ENCODE measurements around the gene PHF21A.

The PHF21A gene

GRCh38 chr11:45897556-45897955 lies 223.7 kb downstream of the PHF21A start:
- Histone ChIP-seq H3K9me3 (ENCODE audit: control insufficient read depth in 1 of 2, low read length in 2 of 2) (no peaks in the 10 kb centered on the region), H3K27ac (ENCODE audit: low read length) (no peak overlapping the region), H3K36me3 (ENCODE audit: control insufficient read depth in 1 of 2, insufficient read depth in 2 of 2, low read length in 2 of 2) (peaks cover 0 to 6% of the 10 kb centered on the region in 2 donors), H3K27me3 (ENCODE audit: low read depth, low read length) (peaks cover 18% of the 10 kb centered on the region), H3K4me3 (ENCODE audit: low read depth in 1 of 2, low read length in 2 of 2) (no peak overlapping the region), H3K4me1 (ENCODE audit: control insufficient read depth in 1 of 2, insufficient read depth in 2 of 2, low read length in 2 of 2) (peaks cover 3 to 21% of the 10 kb centered on the region in 2 donors)

GRCh38 chr11:45896422-45896984 lies 224.8 kb downstream of the PHF21A start:
- Histone ChIP-seq H3K36me3 (ENCODE audit: control insufficient read depth in 1 of 2, insufficient read depth in 2 of 2, low read length in 2 of 2) (no peaks in the 10 kb centered on the region), H3K27ac (ENCODE audit: low read length) (no peak overlapping the region), H3K4me1 (ENCODE audit: control insufficient read depth in 1 of 2, insufficient read depth in 2 of 2, low read length in 2 of 2) (peaks cover 3 to 18% of the 10 kb centered on the region in 2 donors), H3K27me3 (ENCODE audit: low read depth, low read length) (peaks cover 18% of the 10 kb centered on the region), H3K4me3 (ENCODE audit: low read depth in 1 of 2, low read length in 2 of 2) (no peak overlapping the region), H3K9me3 (ENCODE audit: control insufficient read depth in 1 of 2, low read length in 2 of 2) (no peaks in the 10 kb centered on the region)

GRCh38 chr11:45895553-45896259 lies 225.5 kb downstream of the PHF21A start:
- Histone ChIP-seq H3K36me3 (ENCODE audit: control insufficient read depth in 1 of 2, insufficient read depth in 2 of 2, low read length in 2 of 2) (no peaks in the 10 kb centered on the region), H3K9me3 (ENCODE audit: control insufficient read depth in 1 of 2, low read length in 2 of 2) (no peaks in the 10 kb centered on the region), H3K4me1 (ENCODE audit: control insufficient read depth in 1 of 2, insufficient read depth in 2 of 2, low read length in 2 of 2) (peaks cover 3 to 10% of the 10 kb centered on the region in 2 donors), H3K27me3 (ENCODE audit: low read depth, low read length) (peaks cover 18% of the 10 kb centered on the region), H3K4me3 (ENCODE audit: low read depth in 1 of 2, low read length in 2 of 2) (no peak overlapping the region), H3K27ac (ENCODE audit: low read length) (no peak overlapping the region)

GRCh38 chr11:45894555-45895247 lies 226.6 kb downstream of the PHF21A start:
- H3K27me3 ChIP-seq (ENCODE audit: low read depth, low read length): peaks cover 18% of the 10 kb centered on the region
- H3K36me3 ChIP-seq (ENCODE audit: control insufficient read depth in 1 of 2, insufficient read depth in 2 of 2, low read length in 2 of 2): no peaks in the 10 kb centered on the region
- no peaks in the 10 kb centered on the region for H3K9me3 ChIP-seq (ENCODE audit: control insufficient read depth in 1 of 2, low read length in 2 of 2)
- H3K27ac ChIP-seq (ENCODE audit: low read length): no peak overlapping the region
- peaks cover 3 to 6% of the 10 kb centered on the region in 2 donors for H3K4me1 ChIP-seq (ENCODE audit: control insufficient read depth in 1 of 2, insufficient read depth in 2 of 2, low read length in 2 of 2)
- H3K4me3 ChIP-seq (ENCODE audit: low read depth in 1 of 2, low read length in 2 of 2): no peak overlapping the region

- no peak overlapping the region for H3K27ac ChIP-seq (ENCODE audit: low read length)
- H3K27me3 ChIP-seq (ENCODE audit: low read depth, low read length): peaks cover 8% of the 10 kb centered on the region
- H3K4me3 ChIP-seq (ENCODE audit: low read depth in 1 of 2, low read length in 2 of 2): no peak overlapping the region
- H3K36me3 ChIP-seq (ENCODE audit: control insufficient read depth in 1 of 2, insufficient read depth in 2 of 2, low read length in 2 of 2): no peaks in the 10 kb centered on the region
- no peaks in the 10 kb centered on the region for H3K4me1 ChIP-seq (ENCODE audit: control insufficient read depth in 1 of 2, insufficient read depth in 2 of 2, low read length in 2 of 2)
- H3K9me3 ChIP-seq (ENCODE audit: control insufficient read depth in 1 of 2, low read length in 2 of 2): no peaks in the 10 kb centered on the region
Observed at GRCh38 chr11:45892856-45893255, 228.4 kb downstream of the PHF21A start.

- Histone ChIP-seq H3K4me3 (ENCODE audit: low read depth in 1 of 2, low read length in 2 of 2) (no peak overlapping the region), H3K9me3 (ENCODE audit: control insufficient read depth in 1 of 2, low read length in 2 of 2) (no peaks in the 10 kb centered on the region), H3K4me1 (ENCODE audit: control insufficient read depth in 1 of 2, insufficient read depth in 2 of 2, low read length in 2 of 2) (peaks cover 0 to 2% of the 10 kb centered on the region in 2 donors), H3K27me3 (ENCODE audit: low read depth, low read length) (peaks cover 4% of the 10 kb centered on the region), H3K36me3 (ENCODE audit: control insufficient read depth in 1 of 2, insufficient read depth in 2 of 2, low read length in 2 of 2) (no peaks in the 10 kb centered on the region), H3K27ac (ENCODE audit: low read length) (no peak overlapping the region)
Observed at GRCh38 chr11:45890886-45891550, 230.2 kb downstream of the PHF21A start.

GRCh38 chr11:45889966-45890365 lies 231.3 kb downstream of the PHF21A start:
- H3K4me3 ChIP-seq (ENCODE audit: low read depth in 1 of 2, low read length in 2 of 2): no peak overlapping the region
- H3K4me1 ChIP-seq (ENCODE audit: control insufficient read depth in 1 of 2, insufficient read depth in 2 of 2, low read length in 2 of 2): peaks cover 0 to 9% of the 10 kb centered on the region in 2 donors
- H3K27me3 ChIP-seq (ENCODE audit: low read depth, low read length): no peaks in the 10 kb centered on the region
- H3K27ac ChIP-seq (ENCODE audit: low read length): no peak overlapping the region
- H3K9me3 ChIP-seq (ENCODE audit: control insufficient read depth in 1 of 2, low read length in 2 of 2): no peaks in the 10 kb centered on the region
- H3K36me3 ChIP-seq (ENCODE audit: control insufficient read depth in 1 of 2, insufficient read depth in 2 of 2, low read length in 2 of 2): no peaks in the 10 kb centered on the region

GRCh38 chr11:45889555-45889954 lies 231.7 kb downstream of the PHF21A start:
- Histone ChIP-seq H3K36me3 (ENCODE audit: control insufficient read depth in 1 of 2, insufficient read depth in 2 of 2, low read length in 2 of 2) (no peaks in the 10 kb centered on the region), H3K9me3 (ENCODE audit: control insufficient read depth in 1 of 2, low read length in 2 of 2) (no peaks in the 10 kb centered on the region), H3K27me3 (ENCODE audit: low read depth, low read length) (no peaks in the 10 kb centered on the region), H3K27ac (ENCODE audit: low read length) (no peak overlapping the region), H3K4me1 (ENCODE audit: control insufficient read depth in 1 of 2, insufficient read depth in 2 of 2, low read length in 2 of 2) (peaks cover 0 to 9% of the 10 kb centered on the region in 2 donors), H3K4me3 (ENCODE audit: low read depth in 1 of 2, low read length in 2 of 2) (no peak overlapping the region)

- H3K27ac ChIP-seq (ENCODE audit: low read length): no peak overlapping the region
- no peak overlapping the region for H3K4me3 ChIP-seq (ENCODE audit: low read depth in 1 of 2, low read length in 2 of 2)
- H3K4me1 ChIP-seq (ENCODE audit: control insufficient read depth in 1 of 2, insufficient read depth in 2 of 2, low read length in 2 of 2): peaks cover 0 to 9% of the 10 kb centered on the region in 2 donors
- no peaks in the 10 kb centered on the region for H3K27me3 ChIP-seq (ENCODE audit: low read depth, low read length)
- no peaks in the 10 kb centered on the region for H3K36me3 ChIP-seq (ENCODE audit: control insufficient read depth in 1 of 2, insufficient read depth in 2 of 2, low read length in 2 of 2)
- no peaks in the 10 kb centered on the region for H3K9me3 ChIP-seq (ENCODE audit: control insufficient read depth in 1 of 2, low read length in 2 of 2)
Observed at GRCh38 chr11:45887587-45887986, 233.7 kb downstream of the PHF21A start.

- Histone ChIP-seq H3K27ac (ENCODE audit: low read length) (no peak overlapping the region), H3K36me3 (ENCODE audit: control insufficient read depth in 1 of 2, insufficient read depth in 2 of 2, low read length in 2 of 2) (peaks cover under 1 to 4% of the 10 kb centered on the region in 2 donors), H3K27me3 (ENCODE audit: low read depth, low read length) (no peaks in the 10 kb centered on the region), H3K4me3 (ENCODE audit: low read depth in 1 of 2, low read length in 2 of 2) (no peak overlapping the region), H3K9me3 (ENCODE audit: control insufficient read depth in 1 of 2, low read length in 2 of 2) (no peaks in the 10 kb centered on the region), H3K4me1 (ENCODE audit: control insufficient read depth in 1 of 2, insufficient read depth in 2 of 2, low read length in 2 of 2) (peaks cover 0 to 10% of the 10 kb centered on the region in 2 donors)
Observed at GRCh38 chr11:45886816-45887520, 234.3 kb downstream of the PHF21A start.
